Urothelium cell line (cell line): ENCODE results near the gene ZNF143.
A peak's percentile ranks its signal among the peaks of the same experiment; 100 is the strongest.

Experiments used
- DNase-seq: peaks from one replicate; pipeline ENCODE4 v3.0.0; 2011; ENCODE audit warnings: low spot score, mixed read lengths
- FAIRE-seq: peaks from 2 replicates; lab custom pipeline; 2011; peaks lifted over from hg19 to GRCh38; lab: Jason Lieb, UNC

Gene ZNF143

DNA sequence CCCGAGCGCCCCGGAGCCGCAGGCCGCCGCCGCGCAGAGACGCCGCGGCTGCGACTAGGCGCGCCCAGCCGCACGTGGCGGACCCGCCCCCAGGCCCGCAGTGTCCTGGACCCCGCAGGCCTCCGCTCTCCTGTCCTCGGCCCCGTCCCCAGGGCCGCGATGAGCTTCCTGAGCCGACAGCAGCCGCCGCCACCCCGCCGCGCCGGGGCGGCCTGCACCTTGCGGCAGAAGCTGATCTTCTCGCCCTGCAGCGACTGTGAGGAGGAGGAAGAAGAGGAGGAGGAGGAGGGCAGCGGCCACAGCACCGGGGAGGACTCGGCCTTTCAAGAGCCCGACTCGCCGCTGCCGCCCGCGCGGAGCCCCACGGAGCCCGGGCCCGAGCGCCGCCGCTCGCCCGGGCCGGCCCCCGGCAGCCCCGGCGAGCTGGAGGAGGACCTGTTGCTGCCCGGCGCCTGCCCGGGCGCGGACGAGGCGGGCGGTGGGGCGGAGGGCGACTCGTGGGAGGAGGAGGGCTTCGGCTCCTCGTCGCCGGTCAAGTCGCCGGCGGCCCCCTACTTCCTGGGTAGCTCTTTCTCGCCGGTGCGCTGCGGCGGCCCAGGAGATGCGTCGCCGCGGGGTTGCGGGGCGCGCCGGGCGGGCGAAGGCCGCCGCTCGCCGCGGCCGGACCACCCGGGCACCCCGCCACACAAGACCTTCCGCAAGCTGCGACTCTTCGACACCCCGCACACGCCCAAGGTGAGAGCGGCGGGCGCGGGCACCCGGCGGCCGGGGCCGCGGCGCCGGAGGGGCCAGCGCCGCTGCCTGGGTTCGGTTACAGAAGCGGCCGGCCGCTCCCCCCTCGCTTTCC is 113.2 kb downstream of the ZNF143 start:
- FAIRE-seq: no peak
- DNase-seq: peak; percentile 8

DNA sequence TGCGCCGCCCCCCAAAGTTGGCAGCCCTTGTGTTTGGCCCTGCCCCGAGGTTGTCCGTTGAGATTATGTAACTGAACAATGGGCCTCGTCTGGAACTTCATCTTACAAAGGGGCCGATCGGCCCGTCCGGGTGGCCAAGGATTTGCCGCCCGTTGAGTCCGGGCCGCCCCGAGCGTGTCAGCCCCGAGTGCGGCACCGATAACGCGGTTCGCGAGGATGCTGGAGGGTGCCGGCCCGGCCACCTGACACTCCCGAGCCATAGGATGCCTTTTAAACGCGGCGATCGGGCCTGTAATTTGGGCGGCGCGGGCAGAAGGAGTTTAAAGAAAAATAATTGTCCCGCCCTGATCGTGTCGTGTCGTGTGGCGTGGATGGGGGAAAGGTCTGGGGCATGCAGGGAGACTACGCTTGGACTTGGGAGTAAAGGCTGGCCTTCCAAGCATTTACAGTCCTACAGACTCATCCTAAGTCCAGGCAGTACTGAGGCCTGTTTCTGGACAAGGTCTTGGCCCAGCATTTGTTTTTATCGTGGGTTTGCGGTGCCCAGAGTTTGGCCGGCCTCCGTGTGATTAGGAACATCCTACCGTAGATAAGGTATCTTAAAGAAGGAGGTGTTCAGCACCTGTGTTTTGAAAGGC is 113.9 kb downstream of the ZNF143 start:
- DNase-seq: peak; percentile 11
- FAIRE-seq: no peak

DNA sequence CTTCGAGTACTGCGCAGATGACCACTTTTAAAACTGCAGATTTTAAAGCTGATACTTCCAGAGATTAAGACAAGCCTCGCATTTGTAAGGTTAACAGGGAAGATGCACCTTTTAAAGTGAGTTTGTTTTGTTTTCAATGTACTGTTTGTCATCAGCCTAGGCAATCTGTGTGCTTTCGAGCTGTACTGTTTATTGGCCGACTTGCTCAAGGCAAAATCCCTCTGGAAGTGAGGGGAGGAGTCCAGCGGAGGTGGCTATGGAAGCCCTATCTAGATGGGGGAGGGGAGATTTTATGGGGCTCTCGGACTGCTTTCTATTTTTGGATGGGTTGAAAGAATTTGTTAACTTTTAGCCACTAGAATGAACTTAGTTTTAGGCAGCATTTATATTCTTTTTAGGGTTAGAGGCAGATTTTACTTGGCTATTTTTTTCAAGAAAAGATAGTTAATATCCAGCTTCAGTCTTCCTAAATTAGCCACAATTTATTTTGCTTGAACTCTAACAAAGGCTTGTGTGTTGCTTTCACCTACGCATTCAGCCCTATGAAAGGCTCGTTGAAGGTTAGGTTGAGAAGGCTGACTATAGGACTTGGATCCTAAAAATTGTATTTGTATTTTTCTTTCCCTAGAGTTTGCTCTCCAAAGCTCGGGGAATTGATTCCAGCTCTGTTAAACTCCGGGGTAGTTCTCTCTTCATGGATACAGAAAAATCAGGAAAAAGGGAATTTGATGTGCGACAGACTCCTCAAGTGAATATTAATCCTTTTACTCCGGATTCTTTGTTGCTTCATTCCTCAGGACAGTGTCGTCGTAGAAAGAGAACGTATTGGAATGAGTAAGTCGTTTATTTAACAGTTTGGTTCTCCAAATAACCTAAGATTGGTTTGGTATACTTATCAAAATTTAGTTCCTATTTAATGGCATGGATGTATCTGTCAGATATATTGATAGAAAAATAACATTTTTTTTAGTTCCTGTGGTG is 114.7 kb downstream of the ZNF143 start:
- FAIRE-seq (no peak), DNase-seq (peak; percentile 68)

DNA sequence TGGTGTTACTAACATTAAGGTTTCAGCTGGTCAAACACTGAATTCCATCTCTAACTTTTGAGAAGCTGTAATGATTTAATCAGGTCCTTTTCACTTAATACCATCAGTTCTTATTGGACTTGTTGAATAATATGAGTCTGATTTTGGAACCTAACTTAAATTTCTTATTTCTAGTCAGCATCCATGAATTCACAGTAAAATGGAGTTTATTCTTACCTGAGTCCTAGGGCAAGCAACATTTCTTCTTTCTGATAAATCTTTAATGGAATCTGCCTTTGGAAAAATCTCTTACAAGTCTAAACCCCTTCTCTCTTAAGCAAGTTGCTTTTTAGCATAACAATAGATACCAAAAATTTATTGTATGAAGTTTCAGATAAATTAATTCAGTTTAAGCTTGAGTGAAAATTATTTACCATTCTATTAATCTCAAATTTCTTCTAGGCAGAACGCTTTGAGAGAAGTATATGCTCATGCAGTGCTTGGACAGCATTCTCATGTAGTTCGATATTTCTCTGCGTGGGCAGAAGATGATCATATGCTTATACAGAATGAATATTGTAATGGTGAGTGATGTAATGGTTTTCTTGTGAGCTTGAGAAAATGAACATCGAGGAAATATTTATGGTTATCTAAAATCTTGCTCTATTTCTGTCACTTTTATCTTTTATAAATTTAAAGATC is 116.0 kb downstream of the ZNF143 start:
- FAIRE-seq (no peak), DNase-seq (no peak)

DNA sequence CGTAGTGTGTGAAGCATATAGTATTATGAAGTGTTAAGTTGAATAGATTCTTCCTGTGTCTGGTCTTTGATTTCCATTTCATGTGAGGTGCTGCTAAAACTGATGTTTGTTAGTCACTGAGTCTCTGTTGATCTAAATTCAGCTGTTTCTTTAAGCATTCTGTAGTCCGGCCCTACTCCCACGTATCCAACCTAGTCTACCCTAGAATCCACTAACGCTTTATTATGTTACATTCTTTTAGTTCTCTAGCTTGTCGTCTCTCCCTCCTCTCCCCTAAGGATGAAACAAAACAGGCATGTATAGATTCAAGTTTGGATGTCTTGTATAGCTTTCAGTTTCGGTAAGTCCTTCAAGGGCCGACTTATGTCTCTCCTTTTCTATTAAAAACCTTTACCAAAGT is 116.7 kb downstream of the ZNF143 start:
- no peak for FAIRE-seq

More for the DNA sequence above, 116.7 kb downstream of the ZNF143 start:
- DNase-seq: no peak
